Measurements from ENCODE around the gene FAM222B.
A peak's percentile ranks its signal among the peaks of the same experiment; 100 is the strongest.
"Not testable (repeated sequence)": the region's sequence is repeated elsewhere in the genome, so short reads cannot be mapped to it uniquely, and the experiment has no call there.

FAM222B gene

GRCh38 chr17:28745786-28746411, 96.7 kb downstream of the FAM222B start:
- no peak for DNase-seq (ENCODE audit: low spot score)

DNA sequence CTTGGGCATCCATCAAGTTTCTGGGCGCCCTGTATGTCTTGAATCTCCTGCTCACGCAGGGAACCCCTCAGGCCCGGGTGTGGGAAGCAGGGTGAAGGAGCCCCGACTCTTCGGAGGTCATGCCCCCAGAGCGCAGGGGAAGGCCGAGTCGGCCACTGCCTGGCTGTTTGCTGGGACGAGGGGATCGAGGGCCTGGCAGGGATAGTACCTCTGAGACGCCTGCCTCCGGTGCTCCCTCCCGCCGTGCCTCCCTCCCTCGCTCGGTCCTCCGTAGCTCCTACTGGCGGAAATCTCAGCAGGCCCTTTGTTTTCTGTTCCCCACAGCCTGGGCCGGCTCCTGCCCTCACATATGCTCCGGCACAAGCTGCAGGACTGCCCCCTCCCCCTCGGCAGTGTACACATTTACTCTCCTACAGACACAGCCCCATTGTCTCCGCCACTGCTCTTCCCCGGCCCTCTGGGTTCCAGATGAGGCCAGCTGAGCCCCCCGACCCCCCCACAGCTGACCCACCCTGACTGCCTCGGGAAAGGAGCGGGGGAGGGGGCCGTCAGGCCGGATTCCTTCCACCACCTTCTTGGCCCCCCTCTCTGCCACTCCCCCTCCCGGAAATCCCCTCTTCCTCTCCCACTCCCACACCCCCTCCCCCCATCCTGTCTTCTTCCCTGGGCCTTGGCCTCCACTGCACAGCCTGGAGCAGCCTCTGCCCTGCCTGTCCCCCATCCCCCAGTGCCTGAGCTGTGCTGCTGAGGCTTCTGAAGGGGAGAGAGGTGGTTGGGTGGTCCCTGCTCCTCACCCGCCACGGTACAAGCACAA, 97.4 kb downstream of the FAM222B start:
- DNase-seq (ENCODE audit: low spot score) = peak; percentile 95

GRCh38 chr17:28744104-28744971, 98.3 kb downstream of the FAM222B start:
- DNase-seq (ENCODE audit: low spot score) = no peak

DNA sequence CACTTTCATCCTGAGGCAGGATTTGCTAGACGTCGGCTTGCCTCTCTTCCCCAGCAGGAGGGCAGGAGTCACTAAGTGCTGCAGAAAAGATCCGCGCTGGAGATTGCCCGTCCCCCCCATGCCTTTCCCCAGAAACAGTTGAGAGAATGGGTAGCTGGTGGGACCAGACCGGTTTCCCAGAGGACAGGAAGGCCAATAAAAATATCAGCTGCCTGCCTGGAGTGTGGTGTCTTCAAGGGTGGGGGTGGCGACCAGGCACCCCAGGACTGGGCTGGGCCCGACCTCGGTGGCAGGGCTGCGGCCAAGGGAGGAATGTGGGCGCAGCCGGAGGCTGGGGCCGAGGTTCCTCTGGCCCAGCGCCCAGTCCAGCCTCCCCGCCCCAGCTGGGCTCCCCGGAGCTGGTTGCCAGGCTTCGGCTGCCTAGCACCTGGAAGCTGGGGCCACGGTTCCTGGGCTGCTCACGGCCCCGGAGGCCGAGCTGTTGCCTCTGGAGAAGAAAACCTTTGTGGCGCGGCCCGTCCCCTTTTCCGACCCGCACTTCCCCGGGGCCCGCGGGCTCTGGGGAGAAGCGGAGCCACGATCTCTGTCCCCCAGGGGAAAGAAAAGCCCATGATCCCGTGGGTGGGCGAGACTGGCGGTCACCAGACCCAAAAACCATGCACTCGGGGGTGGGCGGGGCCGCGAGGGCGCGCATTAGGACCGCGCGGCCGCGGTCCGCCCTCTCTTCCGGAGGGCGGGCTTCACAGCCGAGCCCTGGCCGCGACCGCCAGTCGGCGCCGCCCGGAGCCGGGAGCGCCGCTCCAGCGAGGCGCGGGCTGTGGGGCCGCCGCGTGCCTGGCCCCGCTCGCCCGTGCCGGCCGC, 99.1 kb downstream of the FAM222B start, which contains the start of gene TRAF4:
Gene TRAF4 (plus strand): TSS at position 769 of the 861 bp plus-strand sequence. CDS start 102 bp downstream, outside the sequence.
- peak; percentile 76 for DNase-seq (ENCODE audit: low spot score)

DNA sequence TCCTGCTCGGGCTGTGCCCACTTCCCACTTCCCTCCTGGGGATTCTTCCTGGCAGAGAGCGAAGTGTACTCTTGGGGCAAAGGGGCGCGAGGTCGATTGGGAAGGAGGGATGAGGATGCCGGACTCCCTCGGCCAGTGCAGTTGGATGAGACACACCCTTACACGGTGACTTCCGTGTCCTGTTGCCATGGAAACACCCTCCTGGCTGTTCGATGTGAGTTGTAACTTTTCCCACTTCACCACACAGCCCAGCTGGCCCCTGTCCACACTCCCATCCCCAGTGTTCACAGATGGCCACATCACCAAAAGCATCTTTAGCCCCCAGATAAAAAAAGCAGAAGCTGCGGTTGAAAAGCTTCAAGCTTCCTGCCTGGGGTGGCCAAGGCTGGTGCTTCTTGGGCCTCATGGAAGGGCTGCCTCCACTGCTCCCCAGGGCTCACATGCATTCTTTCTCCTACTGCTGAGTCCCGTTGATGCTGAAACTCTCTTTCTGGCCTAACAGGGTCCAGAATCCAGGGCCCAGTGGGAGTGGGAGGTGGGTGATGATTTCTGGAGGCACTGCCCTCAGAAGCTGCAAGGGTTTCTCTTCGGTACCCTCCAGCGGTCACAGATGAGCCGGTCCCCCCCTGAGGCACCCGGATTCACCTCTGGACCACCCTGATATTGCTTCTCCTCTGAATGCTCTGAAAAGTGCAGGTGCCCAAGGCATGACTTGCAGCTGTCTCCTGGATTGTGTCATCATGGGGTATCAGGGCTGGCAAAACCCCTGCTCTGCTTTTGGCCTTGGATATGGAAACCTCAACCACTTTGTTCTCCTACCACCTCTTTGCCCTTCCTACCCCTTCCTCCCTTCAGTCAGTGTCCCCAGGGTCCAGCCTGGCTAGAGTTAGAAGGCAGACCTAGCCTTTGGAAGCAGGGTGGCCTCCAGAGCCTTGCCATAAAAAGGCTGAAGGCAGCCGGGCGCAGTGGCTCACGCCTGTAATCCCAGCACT, 100.9 kb downstream of the FAM222B start:
- no peak for DNase-seq (ENCODE audit: low spot score)

DNA sequence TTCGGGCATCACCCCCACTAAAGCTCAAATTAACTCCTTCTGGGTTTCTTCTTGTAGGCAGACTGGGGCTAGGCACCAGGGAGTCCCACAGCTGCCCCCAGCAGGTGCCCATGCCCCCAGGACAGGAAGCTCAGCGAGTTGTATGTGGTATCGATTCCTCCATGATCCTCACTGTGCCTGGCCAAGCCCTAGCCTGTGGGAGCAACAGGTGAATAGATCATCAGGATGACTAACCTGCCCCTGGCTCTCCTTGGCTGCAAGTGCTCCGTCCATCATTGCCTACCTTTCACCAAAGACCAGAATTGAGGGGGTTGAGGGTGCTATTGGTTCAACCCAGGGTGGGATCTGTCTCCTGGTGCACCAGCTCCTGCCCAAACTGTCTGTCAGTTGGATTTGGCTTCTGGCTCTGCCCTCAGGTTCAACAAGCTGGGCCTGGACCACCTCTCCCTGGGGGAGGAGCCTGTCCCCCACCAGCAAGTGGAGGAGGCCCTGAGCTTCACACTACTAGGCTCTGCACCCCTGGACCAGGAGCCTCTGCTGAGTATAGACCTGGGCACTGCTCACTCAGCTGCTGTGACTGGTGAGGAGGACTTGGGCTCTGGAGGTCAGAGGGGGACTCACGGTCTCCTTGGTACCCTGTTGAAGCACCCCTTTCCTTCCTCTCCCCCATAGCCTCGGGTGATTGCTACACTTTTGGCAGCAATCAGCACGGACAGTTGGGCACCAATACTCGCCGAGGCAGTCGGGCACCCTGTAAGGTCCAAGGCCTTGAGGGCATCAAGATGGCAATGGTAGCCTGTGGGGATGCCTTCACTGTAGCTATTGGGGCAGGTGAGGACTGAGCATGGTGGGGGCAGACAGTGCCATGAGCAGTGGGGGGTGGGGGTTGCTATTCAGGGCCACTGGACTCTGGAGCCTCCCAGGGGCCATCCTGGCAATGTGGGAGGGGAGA, 101.9 kb downstream of the FAM222B start:
- no peak for DNase-seq (ENCODE audit: low spot score)

GRCh38 chr17:28738680-28739384, 103.8 kb downstream of the FAM222B start:
- DNase-seq (ENCODE audit: low spot score) = no peak

GRCh38 chr17:28737770-28738679, 104.6 kb downstream of the FAM222B start:
- no peak for DNase-seq (ENCODE audit: low spot score)

GRCh38 chr17:28737316-28737715, 105.3 kb downstream of the FAM222B start:
- no peak for DNase-seq (ENCODE audit: low spot score)

- DNase-seq (ENCODE audit: low spot score) = not testable (repeated sequence)
Observed at GRCh38 chr17:28735913-28736769, 106.4 kb downstream of the FAM222B start.

GRCh38 chr17:28735242-28735722, 107.3 kb downstream of the FAM222B start:
- no peak for DNase-seq (ENCODE audit: low spot score)

- no peak for DNase-seq (ENCODE audit: low spot score)
Observed at GRCh38 chr17:28734712-28735241, 107.8 kb downstream of the FAM222B start.

GRCh38 chr17:28733346-28733745, 109.2 kb downstream of the FAM222B start:
- DNase-seq (ENCODE audit: low spot score) = no peak

DNA sequence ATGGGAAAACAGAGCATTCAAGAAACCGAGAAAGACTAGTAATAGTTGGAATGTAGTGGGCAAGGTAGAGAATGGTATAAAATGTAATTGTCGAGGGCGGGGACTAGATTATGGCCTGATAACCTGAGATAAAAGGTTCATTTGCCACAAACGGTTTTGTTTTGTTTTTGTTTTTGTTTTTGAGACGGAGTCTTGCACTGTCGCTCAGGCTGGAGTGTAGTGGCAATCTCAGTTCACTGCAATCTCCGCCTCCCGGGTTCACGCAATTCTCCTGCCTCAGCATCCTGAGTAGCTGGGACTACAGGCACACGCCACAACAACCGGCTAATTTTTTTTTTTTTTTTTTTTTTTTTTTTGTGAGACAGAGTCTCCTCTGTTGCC, 112.7 kb downstream of the FAM222B start:
- DNase-seq (ENCODE audit: low spot score) = no peak

DNA sequence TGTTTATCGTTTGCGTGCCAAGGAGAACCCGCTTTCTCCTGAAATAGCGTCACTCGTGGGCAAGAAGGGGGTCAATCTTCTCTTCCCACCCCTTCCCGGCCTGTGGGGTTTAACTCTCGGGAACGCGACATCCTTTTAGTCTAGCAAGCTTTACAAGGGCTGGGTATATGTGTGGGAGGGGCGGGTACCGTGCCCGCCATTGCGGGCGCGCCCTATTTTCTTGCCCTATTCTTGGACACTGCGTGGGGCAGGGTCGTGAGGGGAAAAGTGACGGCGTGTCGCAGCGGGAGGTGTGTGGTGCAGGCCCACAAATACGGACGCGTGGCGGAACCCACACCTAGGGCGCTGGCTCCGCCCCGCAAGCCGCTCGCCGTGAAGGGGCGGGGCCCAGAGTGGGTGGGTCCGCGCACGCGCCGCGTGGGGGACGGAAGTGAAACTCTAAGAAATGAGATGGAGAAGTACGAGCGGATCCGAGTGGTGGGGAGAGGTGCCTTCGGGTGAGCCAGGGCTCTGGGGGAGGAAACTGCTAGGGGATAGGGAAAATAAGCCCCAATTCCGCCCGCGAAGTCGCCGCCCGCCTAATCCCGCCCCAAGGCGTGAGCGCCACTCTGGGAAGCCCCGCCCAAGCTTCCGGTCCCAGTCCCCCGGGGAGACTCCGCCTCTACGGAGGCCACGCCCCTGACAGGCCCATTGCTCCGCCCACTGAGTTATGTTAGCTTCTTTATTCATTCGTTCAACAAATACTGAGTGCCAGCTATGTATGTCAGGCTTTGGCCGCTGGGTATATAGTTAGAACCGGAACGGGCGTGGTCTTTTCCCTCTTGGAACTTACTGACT, 114.0 kb downstream of the FAM222B start, which contains the start of gene NEK8:
Gene NEK8 (plus strand): TSS at position 425 of the 837 bp plus-strand sequence. CDS start 26 bp downstream, at position 451.
- DNase-seq (ENCODE audit: low spot score) = peak; percentile 95
